Mucosa of gallbladder (tissue), 1 donor: Measurements from ENCODE around the gene TMEM218. TPM values are rescaled to one million over a fixed set of nuclear protein-coding genes. Genes with fewer than 3 reads are reported as not detected.
"Not testable (repeated sequence)": the region's sequence is repeated elsewhere in the genome, so short reads cannot be mapped to it uniquely, and the experiment has no call there.

ENCODE experiments used
- DNase-seq: peaks from one replicate; pipeline ENCODE4 v3.0.0-alpha.2; 2020; ENCODE audit warnings: low spot score
- total RNA-seq: library from RNA; stranded (reverse); gene quantifications from one replicate; pipeline ENCODE4 v1.2.1, GENCODE V29; 2021
- donor health status: DM: no; HTN: no; CAD: no.

The TMEM218 gene
- total RNA-seq, 1 donor from 2014 or later: 18.7 TPM

GRCh38 chr11:125056111-125056510 lies 55.3 kb downstream of the TMEM218 start:
- not testable (repeated sequence) for DNase-seq

GRCh38 chr11:125055107-125055715 lies 56.2 kb downstream of the TMEM218 start:
- no peak for DNase-seq

- DNase-seq: no peak
These were observed 58.3 kb downstream of the TMEM218 start for GRCh38 chr11:125053167-125053566.

GRCh38 chr11:125052047-125052446 lies 59.4 kb downstream of the TMEM218 start:
- no peak for DNase-seq

- DNase-seq: no peak
These were observed 62.1 kb downstream of the TMEM218 start for GRCh38 chr11:125049164-125049792.

Other genes starting within 250 kb of the TMEM218 start
- 12.9 TPM for gene ROBO3, start 246.2 kb downstream of the TMEM218 start, total RNA-seq
- gene ROBO4, start 213.8 kb downstream of the TMEM218 start, total RNA-seq: 13.8 TPM
- gene HEPN1, start 192.4 kb downstream of the TMEM218 start, total RNA-seq: not detected
- gene HEPACAM, start 175.6 kb downstream of the TMEM218 start, total RNA-seq: 0.37 TPM
- 0.49 TPM for gene CCDC15, start 157.4 kb downstream of the TMEM218 start, total RNA-seq
- 7.8 TPM for gene SLC37A2, start 48.3 kb downstream of the TMEM218 start, total RNA-seq
- 5.1 TPM for gene PKNOX2, start 53.1 kb upstream of the TMEM218 start, total RNA-seq